ENCODE results near the gene OTUD4.

Gene OTUD4

GRCh38 chr4:145178740-145179280 is 1.6 kb downstream of the OTUD4 start:
- peak in 2 of 5 donors; percentile 14 to 36 for DNase-seq

GRCh38 chr4:145177906-145178538 is 2.4 kb downstream of the OTUD4 start:
- peak in 1 of 5 donors; percentile 23 for DNase-seq

GRCh38 chr4:145177511-145177905 is 2.9 kb downstream of the OTUD4 start:
- peak in 1 of 5 donors; percentile 19 for DNase-seq

GRCh38 chr4:145176641-145177432 is 3.6 kb downstream of the OTUD4 start:
- DNase-seq, result peak in 1 of 5 donors; percentile 41

- no peak for DNase-seq
Measured at GRCh38 chr4:145171911-145172310, 8.5 kb downstream of the OTUD4 start.

- no peak for DNase-seq
Measured at GRCh38 chr4:145170223-145170622, 10.2 kb downstream of the OTUD4 start.

GRCh38 chr4:145168581-145169187 is 11.7 kb downstream of the OTUD4 start:
- DNase-seq, result no peak

GRCh38 chr4:145167887-145168286 is 12.5 kb downstream of the OTUD4 start:
- DNase-seq, result no peak

GRCh38 chr4:145161549-145161948 is 18.8 kb downstream of the OTUD4 start:
- DNase-seq, result no peak

- DNase-seq, result no peak
Measured at GRCh38 chr4:145156986-145157385, 23.4 kb downstream of the OTUD4 start.

- no peak for DNase-seq
Measured at GRCh38 chr4:145155268-145155870, 25.0 kb downstream of the OTUD4 start.

- peak in 1 of 5 donors; percentile 6 for DNase-seq
Measured at GRCh38 chr4:145154573-145154972, 25.8 kb downstream of the OTUD4 start.

- DNase-seq, result no peak
Measured at GRCh38 chr4:145153904-145154298, 26.5 kb downstream of the OTUD4 start.

GRCh38 chr4:145153181-145153903 is 27.0 kb downstream of the OTUD4 start:
- no peak for DNase-seq

GRCh38 chr4:145148980-145149379 is 31.4 kb downstream of the OTUD4 start:
- DNase-seq, result no peak

- DNase-seq, result peak in 1 of 5 donors; percentile 8
Measured at GRCh38 chr4:145136219-145136618, 44.2 kb downstream of the OTUD4 start.

GRCh38 chr4:145132511-145133098 is 47.8 kb downstream of the OTUD4 start:
- peak in 1 of 5 donors; percentile 23 for DNase-seq

- DNase-seq, result no peak
Measured at GRCh38 chr4:145131848-145132247, 48.5 kb downstream of the OTUD4 start.

GRCh38 chr4:145130788-145131399 is 49.5 kb downstream of the OTUD4 start:
- peak in 1 of 5 donors; percentile 68 for DNase-seq

- DNase-seq, result no peak
Measured at GRCh38 chr4:145130130-145130529, 50.3 kb downstream of the OTUD4 start.

- DNase-seq, result no peak
Measured at GRCh38 chr4:145125396-145125795, 55.0 kb downstream of the OTUD4 start.

Measured in T-helper 1 cell (primary cell).